ENCODE measurements around the gene LAMC3.

Gene LAMC3

DNA sequence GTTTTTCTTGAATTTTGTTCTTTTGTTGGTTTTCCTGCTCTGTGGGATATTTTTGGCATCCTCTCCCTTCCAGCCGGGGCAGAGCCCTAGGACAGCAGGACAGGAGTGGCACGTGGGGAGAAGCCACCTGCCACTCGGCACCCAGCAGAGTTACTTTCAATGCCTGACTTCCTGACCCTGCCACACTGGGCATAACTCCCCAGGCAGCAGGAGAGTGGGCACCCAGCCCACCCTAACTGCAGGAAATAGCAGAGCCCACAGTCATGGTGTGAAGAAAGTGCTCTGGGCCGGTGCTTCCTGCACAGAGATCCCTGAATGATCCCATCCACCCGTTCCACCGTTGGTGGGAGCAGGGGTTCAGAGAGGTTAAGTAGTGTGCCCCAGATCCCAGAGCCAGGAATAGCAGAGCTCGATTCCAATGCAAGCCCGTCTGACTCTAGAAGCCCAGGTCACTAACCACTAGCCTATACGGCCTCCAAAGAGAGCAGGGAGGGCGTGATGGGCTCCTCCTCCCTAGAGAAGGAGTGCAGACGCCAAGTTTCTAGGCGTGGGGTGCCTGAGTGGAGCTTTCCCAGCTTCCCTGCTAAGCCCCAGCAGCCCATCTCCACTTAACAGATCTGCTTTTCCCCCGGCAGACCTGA is 108.3 kb downstream of the LAMC3 start:
- Histone ChIP-seq H3K36me3 (ENCODE audit: insufficient read depth, low read length) (no peaks in the 10 kb centered on the region), H3K4me3 (ENCODE audit: low read depth in 1 of 2, low read length in 2 of 2) (no peak overlapping the region), H3K4me1 (ENCODE audit: insufficient read depth, low read length) (no peaks in the 10 kb centered on the region), H3K9me3 (ENCODE audit: low read length) (no peaks in the 10 kb centered on the region), H3K9ac (ENCODE audit: low read length) (no peak overlapping the region), H3K27me3 (ENCODE audit: control insufficient read depth in 1 of 2, insufficient read depth in 2 of 2, low read length in 2 of 2) (no peaks in the 10 kb centered on the region), H3K27ac (ENCODE audit: low read depth, low read length) (no peak overlapping the region)

DNA sequence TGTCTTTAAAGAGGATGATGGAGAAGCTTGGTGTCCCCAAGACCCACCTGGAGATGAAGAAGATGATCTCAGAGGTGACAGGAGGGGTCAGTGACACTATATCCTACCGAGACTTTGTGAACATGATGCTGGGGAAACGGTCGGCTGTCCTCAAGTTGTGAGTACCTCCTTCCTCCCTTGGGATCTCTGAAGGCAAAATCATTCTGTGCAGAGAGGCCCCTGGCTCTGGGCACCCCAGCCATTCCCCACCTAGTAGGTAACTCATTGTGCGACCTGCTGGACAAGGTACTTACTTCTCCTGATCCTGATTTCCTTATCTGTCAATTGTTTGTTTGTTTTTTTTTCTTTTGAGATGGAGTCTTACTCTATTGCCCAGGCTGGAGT is 108.8 kb downstream of the LAMC3 start:
- Histone ChIP-seq H3K36me3 (ENCODE audit: insufficient read depth, low read length) (no peaks in the 10 kb centered on the region), H3K9me3 (ENCODE audit: low read length) (no peaks in the 10 kb centered on the region), H3K27ac (ENCODE audit: low read depth, low read length) (no peak overlapping the region), H3K4me3 (ENCODE audit: low read depth in 1 of 2, low read length in 2 of 2) (no peak overlapping the region), H3K27me3 (ENCODE audit: control insufficient read depth in 1 of 2, insufficient read depth in 2 of 2, low read length in 2 of 2) (no peaks in the 10 kb centered on the region), H3K4me1 (ENCODE audit: insufficient read depth, low read length) (no peaks in the 10 kb centered on the region), H3K9ac (ENCODE audit: low read length) (no peak overlapping the region)

DNA sequence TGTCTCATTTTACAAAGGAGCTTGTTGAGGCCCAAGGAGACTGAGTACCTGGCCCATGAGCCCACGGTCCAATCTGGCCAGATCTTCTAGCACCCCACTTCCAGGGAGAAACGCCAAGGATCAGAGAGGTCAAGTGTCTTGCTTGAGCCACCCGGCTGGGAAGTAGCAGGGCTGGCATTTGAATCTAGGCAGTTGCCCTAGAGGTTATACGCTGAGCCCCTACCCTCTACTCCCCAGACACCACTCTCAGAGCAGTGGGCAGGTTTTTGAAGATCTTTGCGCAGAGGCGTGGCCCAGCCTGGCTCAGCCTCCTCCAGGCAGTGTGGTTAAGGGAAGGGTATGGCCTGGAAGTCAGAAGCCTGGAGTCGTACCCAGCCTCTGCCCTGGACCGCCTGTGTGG is 110.6 kb downstream of the LAMC3 start:
- H3K9me3 ChIP-seq (ENCODE audit: low read length), result no peaks in the 10 kb centered on the region
- no peaks in the 10 kb centered on the region for H3K36me3 ChIP-seq (ENCODE audit: insufficient read depth, low read length)
- H3K4me1 ChIP-seq (ENCODE audit: insufficient read depth, low read length), result peaks cover 2% of the 10 kb centered on the region
- H3K27ac ChIP-seq (ENCODE audit: low read depth, low read length), result no peak overlapping the region
- no peak overlapping the region for H3K9ac ChIP-seq (ENCODE audit: low read length)
- H3K27me3 ChIP-seq (ENCODE audit: control insufficient read depth in 1 of 2, insufficient read depth in 2 of 2, low read length in 2 of 2), result no peaks in the 10 kb centered on the region
- H3K4me3 ChIP-seq (ENCODE audit: low read depth in 1 of 2, low read length in 2 of 2), result no peak overlapping the region

DNA sequence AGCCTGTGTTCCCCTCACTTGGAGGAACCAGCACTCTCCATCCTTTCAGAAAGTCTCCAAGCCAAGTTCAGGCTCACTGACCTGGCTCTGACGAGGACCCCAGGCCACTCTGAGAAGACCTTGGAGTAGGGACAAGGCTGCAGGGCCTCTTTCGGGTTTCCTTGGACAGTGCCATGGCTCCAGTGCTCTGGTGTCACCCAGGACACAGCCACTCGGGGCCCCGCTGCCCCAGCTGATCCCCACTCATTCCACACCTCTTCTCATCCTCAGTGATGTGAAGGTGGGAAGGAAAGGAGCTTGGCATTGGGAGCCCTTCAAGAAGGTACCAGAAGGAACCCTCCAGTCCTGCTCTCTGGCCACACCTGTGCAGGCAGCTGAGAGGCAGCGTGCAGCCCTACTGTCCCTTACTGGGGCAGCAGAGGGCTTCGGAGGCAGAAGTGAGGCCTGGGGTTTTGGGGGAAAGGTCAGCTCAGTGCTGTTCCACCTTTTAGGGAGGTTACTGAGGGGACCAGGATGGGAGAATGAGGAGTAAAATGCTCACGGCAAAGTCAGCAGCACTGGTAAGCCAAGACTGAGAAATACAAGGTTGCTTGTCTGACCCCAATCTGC is 111.8 kb downstream of the LAMC3 start:
- H3K27me3 ChIP-seq (ENCODE audit: control insufficient read depth in 1 of 2, insufficient read depth in 2 of 2, low read length in 2 of 2), result no peaks in the 10 kb centered on the region
- H3K27ac ChIP-seq (ENCODE audit: low read depth, low read length), result no peak overlapping the region
- H3K4me1 ChIP-seq (ENCODE audit: insufficient read depth, low read length), result peaks cover 4% of the 10 kb centered on the region
- H3K9me3 ChIP-seq (ENCODE audit: low read length), result no peaks in the 10 kb centered on the region
- no peak overlapping the region for H3K4me3 ChIP-seq (ENCODE audit: low read depth in 1 of 2, low read length in 2 of 2)
- no peaks in the 10 kb centered on the region for H3K36me3 ChIP-seq (ENCODE audit: insufficient read depth, low read length)
- no peak overlapping the region for H3K9ac ChIP-seq (ENCODE audit: low read length)

DNA sequence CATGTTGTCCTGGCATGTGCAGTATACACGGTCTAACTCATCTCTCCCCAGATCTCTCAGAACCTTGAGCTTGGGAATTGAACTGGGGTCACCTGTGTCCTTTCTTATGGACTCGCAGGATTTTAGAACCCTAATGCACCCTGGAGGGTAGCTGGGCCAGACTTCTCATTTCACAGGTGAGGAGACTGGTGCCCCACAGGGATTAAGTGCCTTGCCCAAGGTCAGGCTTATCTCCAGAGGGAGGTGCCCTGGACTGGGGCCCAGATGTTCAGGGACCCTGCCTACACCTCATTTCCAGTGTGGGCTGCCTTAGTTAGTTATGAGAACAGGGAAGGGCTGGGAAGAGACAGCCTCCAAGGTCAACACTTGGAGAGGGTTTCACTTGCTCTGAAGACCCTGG is 112.4 kb downstream of the LAMC3 start:
- no peak overlapping the region for H3K27ac ChIP-seq (ENCODE audit: low read depth, low read length)

DNA sequence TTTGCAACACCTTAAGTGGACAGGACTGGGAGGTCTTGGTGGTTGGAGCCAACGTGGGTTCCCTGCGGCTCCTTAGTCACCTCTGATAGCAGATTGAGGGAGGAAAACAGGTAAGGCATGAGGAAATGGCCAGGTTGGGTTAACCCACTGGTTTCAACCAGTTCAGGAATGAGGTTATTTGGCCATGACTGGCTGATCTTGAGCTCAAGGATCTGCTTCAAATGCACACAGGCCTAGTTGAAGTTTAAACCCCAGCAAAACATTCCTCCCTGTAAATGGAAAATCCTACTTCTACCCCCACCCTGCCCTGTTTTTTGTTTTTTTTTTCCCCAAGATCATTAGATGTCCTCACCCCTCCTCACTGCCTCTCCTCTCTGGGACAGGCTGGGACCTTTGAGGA is 113.2 kb downstream of the LAMC3 start:
- Histone ChIP-seq H3K27me3 (ENCODE audit: control insufficient read depth in 1 of 2, insufficient read depth in 2 of 2, low read length in 2 of 2) (no peaks in the 10 kb centered on the region), H3K27ac (ENCODE audit: low read depth, low read length) (no peak overlapping the region), H3K36me3 (ENCODE audit: insufficient read depth, low read length) (no peaks in the 10 kb centered on the region), H3K9me3 (ENCODE audit: low read length) (no peaks in the 10 kb centered on the region), H3K4me3 (ENCODE audit: low read depth in 1 of 2, low read length in 2 of 2) (no peak overlapping the region), H3K9ac (ENCODE audit: low read length) (no peak overlapping the region), H3K4me1 (ENCODE audit: insufficient read depth, low read length) (peaks cover 13% of the 10 kb centered on the region)

More for the DNA sequence above, 112.4 kb downstream of the LAMC3 start:
- H3K4me1 ChIP-seq (ENCODE audit: insufficient read depth, low read length), result peaks cover 8% of the 10 kb centered on the region
- no peaks in the 10 kb centered on the region for H3K36me3 ChIP-seq (ENCODE audit: insufficient read depth, low read length)
- H3K9me3 ChIP-seq (ENCODE audit: low read length), result no peaks in the 10 kb centered on the region
- no peak overlapping the region for H3K9ac ChIP-seq (ENCODE audit: low read length)
- no peaks in the 10 kb centered on the region for H3K27me3 ChIP-seq (ENCODE audit: control insufficient read depth in 1 of 2, insufficient read depth in 2 of 2, low read length in 2 of 2)
- H3K4me3 ChIP-seq (ENCODE audit: low read depth in 1 of 2, low read length in 2 of 2), result no peak overlapping the region

DNA sequence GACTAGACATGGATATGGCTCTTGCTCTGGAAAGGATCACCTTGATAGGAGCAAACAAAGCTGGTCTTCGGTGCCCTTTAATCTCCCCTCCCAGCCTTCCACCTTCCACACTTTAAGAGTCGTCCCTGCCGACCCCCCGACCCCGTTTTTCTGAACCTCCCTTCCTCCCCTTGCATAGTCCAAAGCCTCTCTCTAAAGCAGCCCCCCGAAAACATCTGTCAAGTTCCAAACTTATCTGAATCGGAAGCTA is 116.0 kb downstream of the LAMC3 start:
- Histone ChIP-seq H3K36me3 (ENCODE audit: insufficient read depth, low read length) (peaks cover 26% of the 10 kb centered on the region), H3K9ac (ENCODE audit: low read length) (peak overlapping the region; percentile 96), H3K27me3 (ENCODE audit: control insufficient read depth in 1 of 2, insufficient read depth in 2 of 2, low read length in 2 of 2) (no peaks in the 10 kb centered on the region)

DNA sequence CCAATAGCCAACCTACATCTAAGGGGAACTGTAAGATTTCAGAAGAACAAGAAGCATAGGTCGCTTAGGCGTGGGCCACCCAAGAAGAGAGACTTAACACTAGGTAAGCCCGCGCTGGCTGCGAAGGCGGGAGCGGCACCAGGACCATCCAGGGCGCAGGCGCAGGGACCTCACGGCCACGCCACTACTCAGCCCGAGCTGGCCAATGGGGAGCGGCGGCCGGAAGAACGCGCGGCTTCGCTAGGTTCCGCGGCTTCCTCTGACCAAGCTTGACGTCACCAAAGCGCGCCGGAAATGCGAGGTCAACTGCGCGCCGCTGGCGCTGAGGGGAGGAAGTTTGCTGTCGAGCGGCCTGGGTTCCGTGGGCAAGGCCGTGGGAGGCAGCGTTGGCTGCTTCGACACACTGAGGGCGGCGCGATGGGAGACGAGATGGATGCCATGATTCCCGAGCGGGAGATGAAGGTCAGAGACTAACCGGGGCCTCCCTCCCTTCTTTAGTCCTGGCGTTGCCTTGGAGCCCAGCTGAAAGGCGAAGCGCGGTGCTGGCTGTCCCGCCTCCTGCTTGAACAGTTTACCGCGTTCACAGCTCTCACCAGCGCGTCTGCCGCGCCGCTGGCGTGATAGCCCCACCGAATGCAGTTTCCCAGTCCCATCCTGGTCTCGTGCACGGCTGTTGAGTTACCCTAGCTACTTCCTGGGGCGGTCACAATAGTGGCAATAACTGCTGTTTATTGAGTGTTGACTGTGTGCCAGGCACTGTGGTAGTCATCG is 116.5 kb downstream of the LAMC3 start, which contains the start of gene NUP214:
Gene NUP214, plus strand, starts transcription at position 299 of the 771 bp plus-strand sequence. Its CDS starts 119 bp downstream, at position 418.
- Histone ChIP-seq H3K9me3 (ENCODE audit: low read length) (no peaks in the 10 kb centered on the region), H3K4me3 (ENCODE audit: low read depth in 1 of 2, low read length in 2 of 2) (peak within 1 kb of the TSS; percentile 80 to 83), H3K9ac (ENCODE audit: low read length) (peak within 1 kb of the TSS; percentile 96), H3K27me3 (ENCODE audit: control insufficient read depth in 1 of 2, insufficient read depth in 2 of 2, low read length in 2 of 2) (no peaks in the 10 kb centered on the region), H3K27ac (ENCODE audit: low read depth, low read length) (peak within 1 kb of the TSS; percentile 82), H3K36me3 (ENCODE audit: insufficient read depth, low read length) (peaks cover 30% of the 10 kb centered on the region), H3K4me1 (ENCODE audit: insufficient read depth, low read length) (peaks cover 13% of the 10 kb centered on the region)

More for the DNA sequence above, 116.0 kb downstream of the LAMC3 start:
- Histone ChIP-seq H3K4me3 (ENCODE audit: low read depth in 1 of 2, low read length in 2 of 2) (peak overlapping the region; percentile 38 to 83), H3K4me1 (ENCODE audit: insufficient read depth, low read length) (peaks cover 13% of the 10 kb centered on the region), H3K27ac (ENCODE audit: low read depth, low read length) (peak overlapping the region; percentile 82), H3K9me3 (ENCODE audit: low read length) (no peaks in the 10 kb centered on the region)

DNA sequence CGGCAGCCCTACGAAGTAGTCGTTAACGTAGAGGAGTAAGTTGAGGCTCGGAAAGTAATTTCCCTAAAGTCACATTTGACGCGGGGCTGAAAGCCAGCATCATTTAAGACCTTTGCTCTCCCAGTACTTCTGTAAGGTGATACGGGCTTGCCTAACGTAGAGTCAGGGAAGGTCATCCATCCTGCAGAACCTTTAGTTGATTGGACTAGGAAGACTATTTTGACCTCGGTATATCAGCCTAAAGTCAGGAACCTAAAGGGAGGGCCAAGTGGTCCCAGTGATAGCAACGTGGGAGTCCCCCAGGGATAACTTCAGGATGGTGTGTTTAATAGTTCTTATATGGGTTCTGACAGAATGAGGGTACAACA is 117.1 kb downstream of the LAMC3 start:
- peak overlapping the region; percentile 91 for H3K9ac ChIP-seq (ENCODE audit: low read length)
- peaks cover 13% of the 10 kb centered on the region for H3K4me1 ChIP-seq (ENCODE audit: insufficient read depth, low read length)
- no peaks in the 10 kb centered on the region for H3K27me3 ChIP-seq (ENCODE audit: control insufficient read depth in 1 of 2, insufficient read depth in 2 of 2, low read length in 2 of 2)
- H3K9me3 ChIP-seq (ENCODE audit: low read length), result no peaks in the 10 kb centered on the region
- peak overlapping the region; percentile 80 to 83 for H3K4me3 ChIP-seq (ENCODE audit: low read depth in 1 of 2, low read length in 2 of 2)
- H3K27ac ChIP-seq (ENCODE audit: low read depth, low read length), result peak overlapping the region; percentile 82
- H3K36me3 ChIP-seq (ENCODE audit: insufficient read depth, low read length), result peaks cover 36% of the 10 kb centered on the region

DNA sequence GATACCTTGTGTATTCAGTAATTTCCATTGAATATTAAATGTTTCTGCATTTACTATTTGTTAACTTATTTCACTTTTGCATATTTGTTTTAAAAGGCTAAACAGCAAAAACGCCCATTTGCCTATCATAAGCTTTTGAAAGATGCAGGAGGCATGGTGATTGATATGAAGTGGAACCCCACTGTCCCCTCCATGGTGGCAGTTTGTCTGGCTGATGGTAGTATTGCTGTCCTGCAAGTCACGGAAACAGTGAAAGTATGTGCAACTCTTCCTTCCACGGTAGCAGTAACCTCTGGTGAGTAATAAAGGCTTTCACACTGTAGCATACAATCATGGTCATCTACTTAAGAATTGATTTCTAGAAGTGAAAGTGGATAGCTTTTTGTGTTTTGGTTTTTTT is 120.2 kb downstream of the LAMC3 start:
- Histone ChIP-seq H3K27me3 (ENCODE audit: control insufficient read depth in 1 of 2, insufficient read depth in 2 of 2, low read length in 2 of 2) (no peaks in the 10 kb centered on the region), H3K9ac (ENCODE audit: low read length) (no peak overlapping the region), H3K9me3 (ENCODE audit: low read length) (no peaks in the 10 kb centered on the region), H3K4me3 (ENCODE audit: low read depth in 1 of 2, low read length in 2 of 2) (no peak overlapping the region), H3K27ac (ENCODE audit: low read depth, low read length) (no peak overlapping the region), H3K36me3 (ENCODE audit: insufficient read depth, low read length) (peaks cover 58% of the 10 kb centered on the region), H3K4me1 (ENCODE audit: insufficient read depth, low read length) (peaks cover 13% of the 10 kb centered on the region)

DNA sequence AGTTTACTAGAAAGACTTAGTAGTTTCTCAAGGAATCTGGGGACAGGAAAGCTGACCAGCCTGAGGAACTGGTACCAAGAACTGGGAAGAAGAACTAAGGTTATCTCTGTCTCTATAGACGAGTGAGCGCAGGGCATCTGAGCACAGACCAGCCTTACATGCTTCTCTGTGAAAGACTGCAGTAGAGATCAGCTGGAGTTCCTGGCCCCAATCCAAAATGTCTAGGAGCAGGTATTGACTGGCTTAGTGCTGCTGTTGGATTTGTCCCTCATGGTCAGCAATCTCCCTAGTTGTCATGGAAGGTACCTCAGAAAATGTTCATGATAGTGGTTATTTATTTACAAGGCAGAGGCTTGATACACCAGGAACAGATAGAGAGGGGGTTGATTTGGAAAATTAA is 129.7 kb downstream of the LAMC3 start:
- Histone ChIP-seq H3K9ac (ENCODE audit: low read length) (no peak overlapping the region), H3K4me3 (ENCODE audit: low read depth in 1 of 2, low read length in 2 of 2) (no peak overlapping the region), H3K9me3 (ENCODE audit: low read length) (no peaks in the 10 kb centered on the region), H3K27ac (ENCODE audit: low read depth, low read length) (no peak overlapping the region), H3K36me3 (ENCODE audit: insufficient read depth, low read length) (peaks cover 79% of the 10 kb centered on the region), H3K27me3 (ENCODE audit: control insufficient read depth in 1 of 2, insufficient read depth in 2 of 2, low read length in 2 of 2) (no peaks in the 10 kb centered on the region), H3K4me1 (ENCODE audit: insufficient read depth, low read length) (no peaks in the 10 kb centered on the region)

Measured in muscle layer of colon (tissue), 2 donors.